AG04449 (cell line): ENCODE measurements around the gene ZNF276.
"Not testable (repeated sequence)": the region's sequence is repeated elsewhere in the genome, so short reads cannot be mapped to it uniquely, and the experiment has no call there.

Experiments
- CTCF ChIA-PET: fragments of 350-600 bp; formaldehyde crosslinking; extraction: SDS; loops from one replicate; lab custom pipeline; 2021; ENCODE audit warnings: antibody characterized with exemption; lab: Yijun Ruan, JAX
- POLR2A ChIA-PET: fragments of 400-600, 350-600 bp; formaldehyde crosslinking; extraction: SDS; loops from one replicate; lab custom pipeline; 2020; ENCODE audit warnings: antibody characterized with exemption, inconsistent platforms; lab: Yijun Ruan, JAX
- DNase-seq: peaks from one replicate; pipeline ENCODE4 v3.0.0-alpha.2; 2010; ENCODE audit warnings: low read depth, low spot score
- H3K4me3 ChIP-seq: 2 replicates; pipeline ENCODE4 v1.5.1; 2011; ENCODE audit warnings: low read depth, mild to moderate bottlenecking, control low read depth, low read length
- TF ChIP-seq, protein P1 (sequence below): IDR thresholded peaks from one replicate; pipeline ENCODE4 v1.5.1; 2011; ENCODE audit warnings: mild to moderate bottlenecking, moderate library complexity, low read length, control low read depth, inconsistent platforms; ENCODE audit not compliant: insufficient read depth; ENCODE audit errors: missing control alignments

Gene ZNF276

GRCh38 chr16:89691986-89692569 lies 29.3 kb upstream of the ZNF276 start:
- TF ChIP-seq, protein P1, sequence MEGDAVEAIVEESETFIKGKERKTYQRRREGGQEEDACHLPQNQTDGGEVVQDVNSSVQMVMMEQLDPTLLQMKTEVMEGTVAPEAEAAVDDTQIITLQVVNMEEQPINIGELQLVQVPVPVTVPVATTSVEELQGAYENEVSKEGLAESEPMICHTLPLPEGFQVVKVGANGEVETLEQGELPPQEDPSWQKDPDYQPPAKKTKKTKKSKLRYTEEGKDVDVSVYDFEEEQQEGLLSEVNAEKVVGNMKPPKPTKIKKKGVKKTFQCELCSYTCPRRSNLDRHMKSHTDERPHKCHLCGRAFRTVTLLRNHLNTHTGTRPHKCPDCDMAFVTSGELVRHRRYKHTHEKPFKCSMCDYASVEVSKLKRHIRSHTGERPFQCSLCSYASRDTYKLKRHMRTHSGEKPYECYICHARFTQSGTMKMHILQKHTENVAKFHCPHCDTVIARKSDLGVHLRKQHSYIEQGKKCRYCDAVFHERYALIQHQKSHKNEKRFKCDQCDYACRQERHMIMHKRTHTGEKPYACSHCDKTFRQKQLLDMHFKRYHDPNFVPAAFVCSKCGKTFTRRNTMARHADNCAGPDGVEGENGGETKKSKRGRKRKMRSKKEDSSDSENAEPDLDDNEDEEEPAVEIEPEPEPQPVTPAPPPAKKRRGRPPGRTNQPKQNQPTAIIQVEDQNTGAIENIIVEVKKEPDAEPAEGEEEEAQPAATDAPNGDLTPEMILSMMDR, result no peak
- DNase-seq, result no peak
- CTCF ChIA-PET, result interaction anchor here (5.2 kb wide), 1 partner anchor 8 kb away, joined by 36 read pairs; no protein-coding TSS in a partner anchor
- POLR2A ChIA-PET, result no interaction called here
- no peak overlapping the region for H3K4me3 ChIP-seq

DNA sequence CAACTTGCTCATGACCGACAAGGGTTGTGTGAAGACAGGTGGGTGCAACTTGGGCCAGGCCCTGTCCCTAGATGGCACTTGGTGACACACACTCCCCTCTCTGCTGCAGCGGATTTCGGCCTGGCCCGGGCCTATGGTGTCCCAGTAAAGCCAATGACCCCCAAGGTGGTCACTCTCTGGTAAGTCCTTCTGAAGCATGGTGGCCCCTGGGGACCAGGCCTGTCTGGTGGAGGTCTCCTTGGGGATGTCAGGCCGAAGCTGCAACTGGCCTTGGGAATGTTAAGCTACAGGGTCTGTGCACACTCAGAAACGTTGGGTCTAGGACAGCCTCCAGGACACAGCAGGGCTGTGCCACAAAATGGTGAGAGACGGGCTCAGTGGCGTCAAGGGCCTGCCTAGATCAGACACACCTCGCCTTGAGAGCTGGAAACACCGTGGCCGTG lies 28.0 kb upstream of the ZNF276 start:
- no peak for DNase-seq
- ChIA-PET CTCF (interaction anchor here (0.5 kb wide), 1 partner anchor 17 kb away, joined by 3 read pairs; no protein-coding TSS in a partner anchor), POLR2A (no interaction called here)
- TF ChIP-seq, protein P1, result no peak
- H3K4me3 ChIP-seq, result no peak overlapping the region

- no peak for DNase-seq
- TF ChIP-seq, protein P1, result no peak
- no peak overlapping the region for H3K4me3 ChIP-seq
- CTCF ChIA-PET, result interaction anchor here (1.2 to 2.5 kb wide), 2 partner anchors 12 to 167 kb away, joined by 4 to 14 read pairs; no protein-coding TSS in a partner anchor
- POLR2A ChIA-PET, result no interaction called here
Measured at GRCh38 chr16:89693931-89694783, 27.2 kb upstream of the ZNF276 start.

DNA sequence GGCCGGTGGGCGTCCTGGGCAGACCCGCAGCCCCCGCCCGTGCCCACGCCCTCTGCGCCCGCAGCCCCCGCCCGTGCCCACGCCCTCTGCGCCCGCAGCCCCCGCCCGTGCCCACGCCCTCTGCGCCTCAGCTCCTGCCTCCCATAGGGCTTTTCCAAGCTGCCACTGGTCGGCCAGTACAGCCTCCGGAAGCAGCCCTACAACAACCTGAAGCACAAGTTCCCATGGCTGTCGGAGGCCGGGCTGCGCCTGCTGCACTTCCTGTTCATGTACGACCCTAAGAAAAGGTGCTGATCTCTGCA lies 26.6 kb upstream of the ZNF276 start:
- DNase-seq, POLR2A ChIA-PET, H3K4me3 ChIP-seq: not testable (repeated sequence)
- CTCF ChIA-PET, result interaction anchor here (1.2 to 2.5 kb wide), 3 partner anchors 8 to 167 kb away, joined by 3 to 14 read pairs (median 4); partner anchors contain the start of gene CDK10

GRCh38 chr16:89695086-89695874 lies 26.1 kb upstream of the ZNF276 start:
- CTCF ChIA-PET, result interaction anchor here (1.2 to 2.5 kb wide), 3 partner anchors 9 to 166 kb away, joined by 3 to 14 read pairs (median 4); partner anchors contain the start of gene CDK10
- TF ChIP-seq, protein P1, result no peak
- no peak for DNase-seq
- no peak overlapping the region for H3K4me3 ChIP-seq
- POLR2A ChIA-PET, result interaction anchor here (1.5 kb wide), 1 partner anchor 9 kb away, joined by 6 read pairs; the partner anchor contains the start of gene CDK10

DNA sequence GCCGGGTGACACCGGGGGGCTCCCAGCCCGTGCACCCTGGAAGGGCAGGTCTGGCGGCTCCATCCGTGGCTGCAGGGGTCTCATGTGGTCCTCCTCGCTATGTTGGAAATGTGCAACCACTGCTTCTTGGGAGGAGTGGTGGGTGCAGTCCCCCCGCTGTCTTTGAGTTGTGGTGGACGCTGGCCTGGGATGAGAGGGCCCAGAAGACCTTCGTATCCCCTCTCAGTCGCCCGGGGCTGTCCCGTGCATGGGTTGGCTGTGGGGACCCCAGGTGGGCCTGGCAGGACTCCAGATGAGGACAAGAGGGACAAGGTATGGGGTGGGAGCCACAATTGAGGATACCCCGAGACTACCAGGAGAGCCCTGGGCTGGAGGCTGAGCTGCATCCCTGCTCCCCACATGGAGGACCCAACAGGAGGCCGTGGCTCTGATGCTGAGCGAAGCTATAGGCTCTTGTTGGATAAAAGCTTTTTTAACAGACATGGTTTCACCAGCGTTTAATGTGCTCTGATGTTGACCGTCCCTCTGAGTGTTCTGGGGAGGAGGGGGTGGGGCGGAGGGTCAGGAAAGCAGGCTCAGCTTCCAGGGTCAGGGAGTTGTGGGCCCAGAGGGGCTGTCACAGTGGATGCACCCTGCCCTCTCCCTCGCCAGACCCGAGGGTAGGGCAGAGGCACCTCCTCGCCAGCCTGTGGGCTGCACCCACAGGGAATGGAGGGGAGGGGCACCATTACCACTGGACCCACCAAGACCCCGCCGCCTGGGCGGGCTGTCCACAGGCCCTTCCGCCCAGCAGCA lies 25.3 kb upstream of the ZNF276 start:
- TF ChIP-seq, protein P1, result no peak
- ChIA-PET POLR2A (interaction anchor here (1.5 kb wide), 1 partner anchor 10 kb away, joined by 6 read pairs; the partner anchor contains the start of gene CDK10), CTCF (interaction anchor here (1.2 to 2.5 kb wide), 2 partner anchors 10 kb away, joined by 3 to 14 read pairs; partner anchors contain the start of gene CDK10)
- no peak for DNase-seq
- H3K4me3 ChIP-seq, result no peak overlapping the region
